HepG2 (cell line): ENCODE data around the gene EAF1.

Experiments
- CEBPG ChIP-seq: IDR thresholded peaks from 2 replicates; pipeline ENCODE4 v1.6.1; 2016
- GTF2F1 ChIP-seq: fragments of 150-350 bp; IDR thresholded peaks from 2 replicates; pipeline ENCODE4 v1.6.1; 2014; ENCODE audit warnings: low read length
- PCBP2 ChIP-seq: fragments of 200-400 bp; formaldehyde crosslinking; optimal IDR thresholded peaks from 2 replicates; pipeline ENCODE3; 2018; ENCODE audit warnings: low read length, low read depth; ENCODE audit not compliant: poor library complexity, severe bottlenecking
- POLR2AphosphoS5 ChIP-seq: IDR thresholded peaks from 2 replicates; pipeline ENCODE4 v1.6.1; 2012; ENCODE audit warnings: low read depth, low read length
- RFXANK ChIP-seq: IDR thresholded peaks from 2 replicates; pipeline ENCODE4 v1.6.1; 2016
- SMARCC2 ChIP-seq: fragments of 450-650 bp; IDR thresholded peaks from 2 replicates; pipeline ENCODE4 v1.6.1; 2017; ENCODE audit warnings: antibody characterized with exemption, mild to moderate bottlenecking
- XBP1 ChIP-seq: sonication (generic); formaldehyde crosslinking; IDR thresholded peaks from 2 replicates; pipeline ENCODE4 v1.5.0; 2020; ENCODE audit warnings: missing genetic modification reagents
- ZBTB1 ChIP-seq: sonication (generic); formaldehyde crosslinking; IDR thresholded peaks from 2 replicates; pipeline ENCODE4 v1.4.0; 2020; ENCODE audit warnings: missing genetic modification reagents, borderline replicate concordance
- ZNF329 ChIP-seq: sonication (generic); formaldehyde crosslinking; IDR thresholded peaks from 2 replicates; pipeline ENCODE4 v1.9.0; 2021; ENCODE audit warnings: low read depth, mild to moderate bottlenecking, missing genetic modification reagents
- TF ChIP-seq, protein P1 (sequence below): sonication (generic); formaldehyde crosslinking; IDR thresholded peaks from 2 replicates; pipeline ENCODE4 v1.4.0; 2020; ENCODE audit warnings: missing genetic modification reagents
- TF ChIP-seq, protein P2 (sequence below): sonication (generic); formaldehyde crosslinking; IDR thresholded peaks from 2 replicates; pipeline ENCODE4 v1.4.0; 2020; ENCODE audit warnings: mild to moderate bottlenecking, missing genetic modification reagents
- TF ChIP-seq, protein P3 (sequence below): sonication (generic); formaldehyde crosslinking; conservative IDR thresholded peaks from 2 replicates; pipeline ENCODE4 v1.5.0; 2020; ENCODE audit warnings: missing genetic modification reagents

GRCh38 chr3:15475161-15475560, 47.8 kb downstream of the EAF1 start:
- TF ChIP-seq RFXANK (CRISPR knock-in tag) (no peak), XBP1 (CRISPR knock-in tag) (no peak), GTF2F1 (no peak), CEBPG (CRISPR knock-in tag) (no peak), PCBP2 (no peak), SMARCC2 (no peak), POLR2AphosphoS5 (no peak), ZNF329 (no peak), ZBTB1 (no peak)
- TF ChIP-seq, protein P1, sequence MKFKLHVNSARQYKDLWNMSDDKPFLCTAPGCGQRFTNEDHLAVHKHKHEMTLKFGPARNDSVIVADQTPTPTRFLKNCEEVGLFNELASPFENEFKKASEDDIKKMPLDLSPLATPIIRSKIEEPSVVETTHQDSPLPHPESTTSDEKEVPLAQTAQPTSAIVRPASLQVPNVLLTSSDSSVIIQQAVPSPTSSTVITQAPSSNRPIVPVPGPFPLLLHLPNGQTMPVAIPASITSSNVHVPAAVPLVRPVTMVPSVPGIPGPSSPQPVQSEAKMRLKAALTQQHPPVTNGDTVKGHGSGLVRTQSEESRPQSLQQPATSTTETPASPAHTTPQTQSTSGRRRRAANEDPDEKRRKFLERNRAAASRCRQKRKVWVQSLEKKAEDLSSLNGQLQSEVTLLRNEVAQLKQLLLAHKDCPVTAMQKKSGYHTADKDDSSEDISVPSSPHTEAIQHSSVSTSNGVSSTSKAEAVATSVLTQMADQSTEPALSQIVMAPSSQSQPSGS (CRISPR knock-in tag) = no peak
- TF ChIP-seq, protein P2, sequence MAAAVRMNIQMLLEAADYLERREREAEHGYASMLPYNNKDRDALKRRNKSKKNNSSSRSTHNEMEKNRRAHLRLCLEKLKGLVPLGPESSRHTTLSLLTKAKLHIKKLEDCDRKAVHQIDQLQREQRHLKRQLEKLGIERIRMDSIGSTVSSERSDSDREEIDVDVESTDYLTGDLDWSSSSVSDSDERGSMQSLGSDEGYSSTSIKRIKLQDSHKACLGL = no peak
- TF ChIP-seq, protein P3, sequence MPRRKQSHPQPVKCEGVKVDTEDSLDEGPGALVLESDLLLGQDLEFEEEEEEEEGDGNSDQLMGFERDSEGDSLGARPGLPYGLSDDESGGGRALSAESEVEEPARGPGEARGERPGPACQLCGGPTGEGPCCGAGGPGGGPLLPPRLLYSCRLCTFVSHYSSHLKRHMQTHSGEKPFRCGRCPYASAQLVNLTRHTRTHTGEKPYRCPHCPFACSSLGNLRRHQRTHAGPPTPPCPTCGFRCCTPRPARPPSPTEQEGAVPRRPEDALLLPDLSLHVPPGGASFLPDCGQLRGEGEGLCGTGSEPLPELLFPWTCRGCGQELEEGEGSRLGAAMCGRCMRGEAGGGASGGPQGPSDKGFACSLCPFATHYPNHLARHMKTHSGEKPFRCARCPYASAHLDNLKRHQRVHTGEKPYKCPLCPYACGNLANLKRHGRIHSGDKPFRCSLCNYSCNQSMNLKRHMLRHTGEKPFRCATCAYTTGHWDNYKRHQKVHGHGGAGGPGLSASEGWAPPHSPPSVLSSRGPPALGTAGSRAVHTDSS = no peak
